GM12878 (cell line): ENCODE results near the gene TRIM43B. TPM values are rescaled to one million over a fixed set of nuclear protein-coding genes. Genes with fewer than 3 reads are reported as not detected.

Experiments used
- BMI1 ChIP-seq: fragments of 450-650 bp; IDR thresholded peaks from 2 replicates; pipeline ENCODE4 v1.6.1; 2016; ENCODE audit warnings: mild to moderate bottlenecking, moderate library complexity, borderline replicate concordance
- BRCA1 ChIP-seq: IDR thresholded peaks from 2 replicates; pipeline ENCODE4 v1.6.1; 2011; ENCODE audit warnings: low read depth, low read length, improper control_type of control experiment
- CHD2 ChIP-seq: IDR thresholded peaks from 2 replicates; pipeline ENCODE4 v1.6.1; 2011; ENCODE audit warnings: low read depth, low read length, improper control_type of control experiment, borderline replicate concordance
- EGR1 ChIP-seq, 2 experiments: IDR thresholded peaks; 1 replicate in 1 of 2; 2 replicates in 1 of 2; pipeline ENCODE4 v1.6.1; 2011 to 2012; ENCODE audit warnings: low read depth in 2 of 2, low read length in 2 of 2, borderline replicate concordance in 1 of 2, mild to moderate bottlenecking in 1 of 2, moderate library complexity in 1 of 2
- ESRRA ChIP-seq: IDR thresholded peaks from 2 replicates; pipeline ENCODE4 v1.6.1; 2012; ENCODE audit warnings: mild to moderate bottlenecking, low read length, improper control_type of control experiment
- HDAC2 ChIP-seq: fragments of 200-600 bp; sonication (generic); IDR thresholded peaks from 2 replicates; pipeline ENCODE4 v1.6.1; 2017
- IRF5 ChIP-seq: fragments of 450-650 bp; IDR thresholded peaks from 2 replicates; pipeline ENCODE4 v1.6.1; 2017; ENCODE audit warnings: borderline replicate concordance
- NFXL1 ChIP-seq: fragments of 450-650 bp; IDR thresholded peaks from 2 replicates; pipeline ENCODE4 v1.6.1; 2017; ENCODE audit warnings: antibody characterized with exemption, mild to moderate bottlenecking, borderline replicate concordance
- RAD21 ChIP-seq: IDR thresholded peaks from 2 replicates; pipeline ENCODE4 v1.6.1; 2011; ENCODE audit warnings: mild to moderate bottlenecking, low read depth, low read length, moderate library complexity; ENCODE audit not compliant: insufficient read depth
- RCOR1 ChIP-seq: conservative IDR thresholded peaks from 2 replicates; pipeline ENCODE4 v1.6.1; 2012; ENCODE audit warnings: low read depth, low read length, improper control_type of control experiment
- REST ChIP-seq: IDR thresholded peaks from 2 replicates; pipeline ENCODE4 v1.6.1; 2012; ENCODE audit warnings: mild to moderate bottlenecking, low read depth, low read length
- SMAD1 ChIP-seq: fragments of 450-650 bp; IDR thresholded peaks from 2 replicates; pipeline ENCODE4 v1.6.1; 2018; ENCODE audit warnings: mild to moderate bottlenecking, low read depth; ENCODE audit not compliant: partially characterized antibody
- TAF1 ChIP-seq: IDR thresholded peaks from 2 replicates; pipeline ENCODE4 v1.6.1; 2011; ENCODE audit warnings: mild to moderate bottlenecking, low read depth, low read length, borderline replicate concordance
- ZBED1 ChIP-seq: IDR thresholded peaks from 2 replicates; pipeline ENCODE4 v1.6.1; 2016; ENCODE audit warnings: borderline replicate concordance
- ZBTB11 ChIP-seq: fragments of 450-650 bp; formaldehyde crosslinking; IDR thresholded peaks from 2 replicates; pipeline ENCODE4 v1.5.0; 2022; ENCODE audit warnings: mild to moderate bottlenecking, missing genetic modification characterization
- ZNF622 ChIP-seq: fragments of 450-650 bp; IDR thresholded peaks from 2 replicates; pipeline ENCODE4 v1.6.1; 2017; ENCODE audit warnings: mild to moderate bottlenecking, inconsistent platforms
- polyA plus RNA-seq, 11 experiments: library from polyadenylated mRNA; depleted of rRNA in 4 of 11; unstranded in 6 of 11; stranded (reverse) in 5 of 11; fragments of >200 nt; fragmentation: Nextera tagmentation in 4 of 11; fragmentation: Illumina TruSeq in 1 of 11; extraction: Ambion mirVana in 4 of 11; extraction: Trizol in 1 of 11; gene quantifications; 1 replicate in 1 of 11; 2 replicates in 10 of 11; pipeline versions ENCODE4 v1.2.1 to v1.2.3, GENCODE V29; 2011 to 2016; ENCODE audit warnings: inconsistent platforms in 2 of 11, missing spikeins in 2 of 11, low read depth in 1 of 11
- total RNA-seq, 4 experiments: library from RNA; depleted of rRNA in 3 of 4; stranded (reverse); fragments of >200 nt in 3 of 4; fragmentation: Illumina TruSeq in 1 of 4; extraction: Trizol in 1 of 4; gene quantifications; 2 replicates each; pipeline versions ENCODE4 v1.2.1 to v1.2.3, GENCODE V29; 2013 to 2021
- TF ChIP-seq, protein P1 (sequence below): fragments of 150-350 bp; IDR thresholded peaks from 2 replicates; pipeline ENCODE4 v1.6.1; 2014; ENCODE audit warnings: mild to moderate bottlenecking, low read depth, low read length
- TF ChIP-seq, protein P2 (sequence below): IDR thresholded peaks from 2 replicates; pipeline ENCODE4 v1.6.1; 2011; ENCODE audit warnings: low read depth, low read length, improper control_type of control experiment, borderline replicate concordance
- TF ChIP-seq, protein P3 (sequence below): IDR thresholded peaks from 2 replicates; pipeline ENCODE4 v1.6.1; 2011; ENCODE audit warnings: low read depth, mild to moderate bottlenecking, low read length, moderate library complexity, borderline replicate concordance; ENCODE audit errors: extremely low read depth

Gene TRIM43B
- total and polyA plus RNA-seq, 10 of the 15 experiments (the other 5 are each of a cell fraction or from before 2014, with no cell fraction given): 0.05 TPM; not detected in 9

DNA sequence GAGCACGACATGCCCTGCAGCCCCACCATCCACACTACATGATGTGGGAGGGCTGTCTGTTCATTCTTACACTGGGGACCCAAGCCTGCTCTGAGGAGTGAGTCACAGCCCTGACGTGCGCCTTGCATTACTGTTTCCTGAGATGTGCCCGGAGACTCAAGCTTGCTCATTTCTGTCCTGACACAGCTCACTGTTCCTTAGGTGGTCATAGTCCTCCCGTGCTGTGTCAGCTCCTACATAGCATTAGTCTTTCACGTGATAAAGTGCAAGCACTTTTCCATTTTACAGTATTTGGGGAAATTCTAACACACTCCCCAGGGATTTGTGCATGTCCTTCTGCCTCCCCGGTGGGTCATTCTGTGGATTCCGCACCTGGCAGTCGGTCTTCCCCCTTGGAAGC lies 46.2 kb upstream of the TRIM43B start (continued):
- no peak for TF ChIP-seq TAF1
- TF ChIP-seq, protein P1, sequence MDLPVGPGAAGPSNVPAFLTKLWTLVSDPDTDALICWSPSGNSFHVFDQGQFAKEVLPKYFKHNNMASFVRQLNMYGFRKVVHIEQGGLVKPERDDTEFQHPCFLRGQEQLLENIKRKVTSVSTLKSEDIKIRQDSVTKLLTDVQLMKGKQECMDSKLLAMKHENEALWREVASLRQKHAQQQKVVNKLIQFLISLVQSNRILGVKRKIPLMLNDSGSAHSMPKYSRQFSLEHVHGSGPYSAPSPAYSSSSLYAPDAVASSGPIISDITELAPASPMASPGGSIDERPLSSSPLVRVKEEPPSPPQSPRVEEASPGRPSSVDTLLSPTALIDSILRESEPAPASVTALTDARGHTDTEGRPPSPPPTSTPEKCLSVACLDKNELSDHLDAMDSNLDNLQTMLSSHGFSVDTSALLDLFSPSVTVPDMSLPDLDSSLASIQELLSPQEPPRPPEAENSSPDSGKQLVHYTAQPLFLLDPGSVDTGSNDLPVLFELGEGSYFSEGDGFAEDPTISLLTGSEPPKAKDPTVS: no peak
- TF ChIP-seq, protein P2, sequence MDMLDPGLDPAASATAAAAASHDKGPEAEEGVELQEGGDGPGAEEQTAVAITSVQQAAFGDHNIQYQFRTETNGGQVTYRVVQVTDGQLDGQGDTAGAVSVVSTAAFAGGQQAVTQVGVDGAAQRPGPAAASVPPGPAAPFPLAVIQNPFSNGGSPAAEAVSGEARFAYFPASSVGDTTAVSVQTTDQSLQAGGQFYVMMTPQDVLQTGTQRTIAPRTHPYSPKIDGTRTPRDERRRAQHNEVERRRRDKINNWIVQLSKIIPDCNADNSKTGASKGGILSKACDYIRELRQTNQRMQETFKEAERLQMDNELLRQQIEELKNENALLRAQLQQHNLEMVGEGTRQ: no peak
- TF ChIP-seq IRF5: no peak
- TF ChIP-seq NFXL1: no peak
- no peak for TF ChIP-seq EGR1 (IDR thresholded peaks at IDR 0.05; ENCODE audit: borderline replicate concordance in 1 of 2, low read depth in 2 of 2, low read length in 2 of 2)
- TF ChIP-seq HDAC2: no peak
- no peak for TF ChIP-seq ZNF622
- TF ChIP-seq BMI1: no peak
- TF ChIP-seq ESRRA: no peak
- TF ChIP-seq REST: no peak
- TF ChIP-seq RAD21: no peak
- no peak for TF ChIP-seq ZBTB11 (CRISPR knock-in tag)
- TF ChIP-seq, protein P3, sequence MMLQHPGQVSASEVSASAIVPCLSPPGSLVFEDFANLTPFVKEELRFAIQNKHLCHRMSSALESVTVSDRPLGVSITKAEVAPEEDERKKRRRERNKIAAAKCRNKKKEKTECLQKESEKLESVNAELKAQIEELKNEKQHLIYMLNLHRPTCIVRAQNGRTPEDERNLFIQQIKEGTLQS: no peak
- TF ChIP-seq ZBED1: 0 out of 2 replicates have a peak, but pooled peaks have one; percentile 21
- TF ChIP-seq SMAD1: no peak
- no peak for TF ChIP-seq BRCA1
- TF ChIP-seq RCOR1: no peak
- no peak for TF ChIP-seq CHD2
